ENCODE data around the gene PRAMEF2.
"Not testable (repeated sequence)": the region's sequence is repeated elsewhere in the genome, so short reads cannot be mapped to it uniquely, and the experiment has no call there.

The PRAMEF2 gene, protein sequence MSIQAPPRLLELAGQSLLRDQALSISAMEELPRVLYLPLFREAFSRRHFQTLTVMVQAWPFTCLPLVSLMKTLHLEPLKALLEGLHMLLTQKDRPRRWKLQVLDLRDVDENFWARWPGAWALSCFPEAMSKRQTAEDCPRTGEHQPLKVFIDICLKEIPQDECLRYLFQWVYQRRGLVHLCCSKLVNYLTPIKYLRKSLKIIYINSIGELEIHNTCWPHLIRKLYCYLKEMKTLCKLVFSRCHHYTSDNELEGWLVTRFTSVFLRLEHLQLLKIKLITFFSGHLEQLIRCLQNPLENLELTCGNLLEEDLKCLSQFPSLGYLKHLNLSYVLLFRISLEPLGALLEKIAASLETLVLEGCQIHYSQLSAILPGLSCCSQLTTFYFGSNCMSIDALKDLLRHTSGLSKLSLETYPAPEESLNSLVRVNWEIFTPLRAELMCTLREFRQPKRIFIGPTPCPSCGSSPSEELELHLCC
- total RNA-seq: 0 to 0.77 (median 0) reads per million in 17 experiments

DNA sequence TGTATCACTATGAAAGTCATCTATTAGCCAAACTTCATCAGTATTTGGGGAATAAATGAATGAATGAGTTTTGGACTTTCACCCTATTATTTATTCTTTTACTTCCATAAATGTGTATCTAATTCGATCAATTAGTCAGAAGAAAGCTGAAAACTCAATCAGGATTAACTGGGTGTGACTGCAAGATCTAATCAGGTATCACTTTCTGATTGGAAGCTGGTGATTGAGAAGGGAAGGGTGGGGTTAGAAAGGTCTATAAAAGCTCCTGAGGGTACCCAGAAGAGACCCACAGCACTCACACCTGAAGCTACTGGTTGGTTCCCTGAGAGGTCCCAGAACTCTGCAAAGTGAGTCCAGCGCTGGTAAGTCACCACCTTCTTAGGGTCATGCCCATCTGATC lies at the start of gene PRAMEF2:
Gene PRAMEF2, plus strand, starts transcription at position 301 of the 400 bp plus-strand sequence. CDS start 1,924 bp downstream, outside the sequence.
- not testable (repeated sequence) for DNase-seq

DNA sequence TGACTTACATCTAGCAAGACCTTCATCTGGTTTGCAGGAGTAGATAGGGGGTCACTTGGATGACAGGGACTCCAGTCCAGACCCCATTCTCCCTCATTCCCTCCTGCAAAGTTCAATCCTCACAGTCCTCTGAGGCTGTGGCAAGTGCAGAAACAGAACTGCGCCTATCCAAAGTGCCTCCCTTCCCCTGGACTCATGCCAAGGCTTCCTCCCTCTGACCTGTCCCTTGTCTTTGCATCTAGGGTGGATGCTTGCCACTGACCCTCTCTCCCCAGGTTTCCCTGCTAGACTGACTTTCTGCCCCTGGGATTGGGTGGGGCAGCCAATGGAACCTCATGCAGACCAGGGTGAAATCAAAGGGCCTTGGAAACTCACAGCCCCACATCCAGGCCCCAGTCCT lies 47.0 kb upstream of the PRAMEF2 start:
- DNase-seq: no peak

- no peak for DNase-seq
Observed at GRCh38 chr1:12810691-12811408, 46.0 kb upstream of the PRAMEF2 start.

- no peak for DNase-seq
Observed at GRCh38 chr1:12811409-12811784, 45.5 kb upstream of the PRAMEF2 start.

GRCh38 chr1:12819061-12819460 lies 37.8 kb upstream of the PRAMEF2 start:
- not testable (repeated sequence) for DNase-seq

DNA sequence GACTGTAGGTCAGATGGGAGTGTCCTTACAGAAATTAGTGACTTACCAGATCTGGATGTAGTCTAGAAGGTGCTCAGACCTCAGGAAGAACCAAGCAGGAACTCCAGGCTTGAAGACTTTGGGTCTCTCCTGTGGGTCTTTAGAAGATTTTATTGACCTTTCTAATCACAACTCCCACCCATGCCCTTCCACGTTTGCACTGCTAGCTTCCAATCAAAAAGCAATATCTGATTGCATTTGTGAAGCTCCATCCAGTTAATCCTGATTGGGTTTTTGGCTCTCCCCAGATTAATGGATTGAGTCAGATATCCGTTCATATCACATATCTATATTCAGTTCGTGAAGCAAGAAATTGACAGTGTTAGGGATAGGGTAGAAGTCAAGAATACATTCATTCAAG lies 25.6 kb upstream of the PRAMEF2 start, which contains the start of gene PRAMEF11:
Gene PRAMEF11, minus strand, starts transcription at position 101 of the 400 bp plus-strand sequence. CDS start 2,621 bp downstream, outside the sequence.
- not testable (repeated sequence) for DNase-seq

DNA sequence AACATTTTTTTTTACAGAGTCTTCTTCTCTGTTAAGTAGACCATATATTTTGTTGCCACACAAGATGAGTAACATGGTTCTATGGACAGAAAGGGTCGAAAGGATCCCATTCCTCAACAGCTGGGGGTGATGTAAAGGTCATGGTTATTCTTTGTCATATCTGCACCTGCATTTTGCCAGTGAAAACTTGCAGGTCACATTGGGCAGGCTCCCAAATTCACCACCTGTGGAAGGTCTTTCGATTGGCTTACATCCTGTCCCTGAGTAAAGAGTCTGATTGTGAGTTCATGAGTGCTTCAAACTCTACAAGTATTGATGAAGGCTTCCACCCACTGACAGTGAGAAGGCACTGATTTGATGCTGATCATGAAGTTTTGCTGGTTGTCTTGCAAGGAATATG lies 23.6 kb upstream of the PRAMEF2 start:
- not testable (repeated sequence) for DNase-seq

DNA sequence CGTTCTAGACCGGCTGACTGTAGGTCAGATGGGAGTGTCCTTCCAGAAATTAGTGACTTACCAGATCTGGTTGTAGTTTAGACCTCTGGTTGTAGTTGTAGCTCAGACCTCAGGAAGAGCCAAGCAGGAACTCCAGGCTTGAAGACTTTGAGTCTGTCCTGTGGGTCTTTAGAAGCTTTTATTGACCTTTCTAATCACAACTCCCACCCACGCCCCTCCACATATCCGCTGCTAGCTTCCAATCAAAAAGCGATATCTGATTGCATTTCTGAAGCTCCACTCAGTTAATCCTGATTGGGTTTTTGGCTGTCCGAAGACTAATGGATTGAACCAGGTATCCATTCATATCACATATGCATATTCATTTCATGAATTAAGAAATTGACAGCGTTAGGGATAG lies 8.3 kb upstream of the PRAMEF2 start, which contains the start of gene HNRNPCL1:
Gene HNRNPCL1, minus strand, starts transcription at position 101 of the 400 bp plus-strand sequence. CDS start 431 bp downstream, outside the sequence.
- DNase-seq: not testable (repeated sequence)

GRCh38 chr1:12851779-12852178 lies 5.1 kb upstream of the PRAMEF2 start:
- DNase-seq: peak in 1 of 4 experiments; percentile 9

GRCh38 chr1:12863131-12863880 lies 6.4 kb downstream of the PRAMEF2 start:
- not testable (repeated sequence) for DNase-seq

GRCh38 chr1:12878453-12878852 lies 21.6 kb downstream of the PRAMEF2 start:
- not testable (repeated sequence) for DNase-seq

GRCh38 chr1:12886101-12886500 lies 29.2 kb downstream of the PRAMEF2 start, which contains the start of gene PRAMEF4:
PRAMEF4 (minus strand) TSS chr1:12886201; CDS start chr1:12883394, 2,807 bp downstream.
- not testable (repeated sequence) for DNase-seq

DNA sequence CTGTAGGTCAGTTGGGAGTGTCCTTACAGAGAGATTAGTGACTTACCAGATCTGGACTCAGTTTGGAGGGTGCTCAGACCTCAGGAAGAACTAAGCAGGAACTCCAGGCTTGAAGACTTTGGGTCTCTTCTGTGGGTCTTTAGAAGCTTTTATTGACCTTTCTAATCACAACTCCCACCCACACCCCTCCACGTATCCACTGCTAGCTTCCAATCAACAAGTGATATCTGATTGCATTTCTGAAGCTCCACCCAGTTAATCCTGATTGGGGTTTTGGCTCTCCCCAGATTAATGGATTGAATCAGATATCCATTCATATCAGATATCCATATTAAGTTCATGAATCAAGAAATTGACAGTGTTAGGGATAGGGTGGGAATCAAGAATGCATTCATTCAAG lies 41.3 kb downstream of the PRAMEF2 start, which contains the start of gene PRAMEF10:
Gene PRAMEF10, minus strand, starts transcription at position 101 of the 400 bp plus-strand sequence. CDS start 2,423 bp downstream, outside the sequence.
- DNase-seq: not testable (repeated sequence)

- not testable (repeated sequence) for DNase-seq
Observed at GRCh38 chr1:12899186-12899585, 42.3 kb downstream of the PRAMEF2 start.

GRCh38 chr1:12903793-12904572 lies 47.1 kb downstream of the PRAMEF2 start:
- DNase-seq: not testable (repeated sequence)

Measured in suppressor macrophage (primary cell).